ENCODE data around the gene PCDHA10.

PCDHA10 gene

GRCh38 chr5:140883927-140884697 lies 28.4 kb downstream of the PCDHA10 start:
- DNase-seq = no peak

- no peak for DNase-seq
Measured at GRCh38 chr5:140916325-140916724, 60.6 kb downstream of the PCDHA10 start.
